ENCODE data around the gene H6PD. TPM values are rescaled to one million over a fixed set of nuclear protein-coding genes. Genes with fewer than 3 reads are reported as not detected.

The H6PD gene
- total RNA-seq, 2 donors from 2014 or later: 35.0 to 41.0 TPM

DNA sequence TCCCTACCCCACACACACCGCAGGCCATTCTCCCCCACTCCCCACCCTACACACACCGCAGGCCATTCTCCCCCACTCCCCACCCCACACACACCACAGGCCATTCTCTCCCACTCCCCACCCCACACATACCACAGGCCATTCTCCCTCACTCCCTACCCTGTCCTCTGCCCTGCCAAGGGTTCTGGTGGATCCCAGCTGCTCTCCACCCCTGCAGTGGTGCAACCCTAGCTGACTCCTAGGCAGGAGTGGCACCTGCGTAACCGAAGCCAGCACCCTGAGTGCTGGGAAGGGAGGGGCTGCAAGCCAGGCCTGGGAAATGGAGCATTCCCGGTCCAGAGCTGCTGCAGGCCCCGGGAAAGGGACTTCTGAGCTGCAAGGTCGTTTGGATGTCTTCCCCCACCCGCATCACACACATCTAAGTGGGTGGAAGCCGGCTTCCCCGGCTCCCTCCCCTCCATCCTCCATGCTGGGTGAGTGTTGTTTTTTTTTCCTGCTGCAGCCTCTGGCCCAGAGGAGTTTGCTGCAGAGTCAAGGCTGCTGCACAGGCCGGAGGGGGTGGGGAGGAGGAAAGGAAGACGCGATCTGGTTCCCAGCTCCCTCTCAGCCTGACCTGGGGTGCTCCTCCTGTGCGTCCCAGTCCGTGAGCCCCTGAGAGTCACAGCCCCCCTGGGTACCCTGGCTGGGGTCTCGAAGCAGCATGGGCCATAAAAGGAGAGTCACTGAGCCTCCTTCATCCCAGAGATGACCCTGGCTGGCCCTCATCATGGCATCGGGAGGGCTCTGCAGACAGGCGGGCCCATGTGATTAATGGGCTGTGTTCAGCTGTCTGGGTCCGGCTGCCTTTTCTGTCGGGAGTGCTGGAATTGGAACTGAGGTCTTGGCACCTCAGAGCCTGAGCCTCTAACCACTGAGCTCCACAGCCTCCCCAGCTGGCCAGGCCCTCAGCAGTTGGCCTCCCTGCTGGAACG lies 16.1 kb downstream of the H6PD start:
- no peak for DNase-seq (ENCODE audit: low spot score)
- peak overlapping the region; percentile 82 to 84 for H3K27ac ChIP-seq
- H3K4me3 ChIP-seq: no peak overlapping the region
- no peaks in the 10 kb centered on the region for H3K27me3 ChIP-seq
- no peaks in the 10 kb centered on the region for H3K36me3 ChIP-seq
- no peaks in the 10 kb centered on the region for H3K9me3 ChIP-seq
- peaks cover 0 to 81% of the 10 kb centered on the region in 2 donors for H3K4me1 ChIP-seq
- TF ChIP-seq, protein P1, sequence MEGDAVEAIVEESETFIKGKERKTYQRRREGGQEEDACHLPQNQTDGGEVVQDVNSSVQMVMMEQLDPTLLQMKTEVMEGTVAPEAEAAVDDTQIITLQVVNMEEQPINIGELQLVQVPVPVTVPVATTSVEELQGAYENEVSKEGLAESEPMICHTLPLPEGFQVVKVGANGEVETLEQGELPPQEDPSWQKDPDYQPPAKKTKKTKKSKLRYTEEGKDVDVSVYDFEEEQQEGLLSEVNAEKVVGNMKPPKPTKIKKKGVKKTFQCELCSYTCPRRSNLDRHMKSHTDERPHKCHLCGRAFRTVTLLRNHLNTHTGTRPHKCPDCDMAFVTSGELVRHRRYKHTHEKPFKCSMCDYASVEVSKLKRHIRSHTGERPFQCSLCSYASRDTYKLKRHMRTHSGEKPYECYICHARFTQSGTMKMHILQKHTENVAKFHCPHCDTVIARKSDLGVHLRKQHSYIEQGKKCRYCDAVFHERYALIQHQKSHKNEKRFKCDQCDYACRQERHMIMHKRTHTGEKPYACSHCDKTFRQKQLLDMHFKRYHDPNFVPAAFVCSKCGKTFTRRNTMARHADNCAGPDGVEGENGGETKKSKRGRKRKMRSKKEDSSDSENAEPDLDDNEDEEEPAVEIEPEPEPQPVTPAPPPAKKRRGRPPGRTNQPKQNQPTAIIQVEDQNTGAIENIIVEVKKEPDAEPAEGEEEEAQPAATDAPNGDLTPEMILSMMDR (IDR thresholded peaks at IDR 0.05): no peak

DNA sequence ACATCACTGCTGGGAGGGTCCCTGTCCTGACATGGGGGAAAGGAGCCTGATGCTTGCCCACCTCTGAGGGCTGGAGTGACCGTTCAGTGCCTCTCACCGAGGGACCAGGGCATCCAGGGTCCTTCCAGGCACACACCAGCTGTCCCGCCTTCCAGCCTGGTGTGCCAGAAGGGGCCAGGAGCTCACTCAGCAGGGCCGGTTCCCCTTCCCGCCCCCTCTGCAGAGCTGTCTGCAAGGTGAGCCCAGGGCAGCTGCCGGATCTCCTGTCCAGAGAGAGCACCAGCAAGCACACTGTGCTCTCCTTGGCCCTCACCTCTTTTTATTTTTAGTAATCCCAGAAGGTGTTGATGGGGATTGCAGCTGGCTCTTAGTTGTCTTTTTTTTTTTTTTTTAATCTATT lies 16.9 kb downstream of the H6PD start:
- no peak for DNase-seq (ENCODE audit: low spot score)
- Histone ChIP-seq H3K27me3 (no peaks in the 10 kb centered on the region), H3K4me3 (no peak overlapping the region), H3K9me3 (no peaks in the 10 kb centered on the region), H3K27ac (peak overlapping the region; percentile 82 to 84), H3K36me3 (peaks cover 6% of the 10 kb centered on the region), H3K4me1 (peaks cover 0 to 81% of the 10 kb centered on the region in 2 donors)
- TF ChIP-seq, protein P1 (IDR thresholded peaks at IDR 0.05): no peak

DNA sequence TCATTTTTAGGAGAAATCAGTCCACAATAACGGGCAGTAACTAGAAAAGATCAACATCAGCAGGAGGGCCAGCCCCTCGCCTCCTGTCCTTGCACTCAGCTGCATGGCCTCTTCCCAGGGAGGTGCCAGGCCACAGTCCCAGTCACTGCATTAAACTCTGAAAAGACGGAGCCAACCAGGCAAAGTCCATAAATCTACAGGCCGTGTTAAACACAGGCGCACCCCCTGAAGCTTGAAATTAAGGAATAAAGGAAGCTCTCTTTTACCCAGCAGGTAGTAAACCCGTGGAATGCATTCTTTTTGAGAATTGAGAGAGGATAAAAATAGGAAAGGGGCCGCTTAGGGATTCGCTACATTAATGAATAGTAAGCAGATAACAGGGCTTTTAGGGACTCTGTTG lies 18.4 kb downstream of the H6PD start:
- Histone ChIP-seq H3K4me3 (no peak overlapping the region), H3K36me3 (peaks cover 6% of the 10 kb centered on the region), H3K9me3 (no peaks in the 10 kb centered on the region), H3K27me3 (no peaks in the 10 kb centered on the region), H3K4me1 (peaks cover 0 to 75% of the 10 kb centered on the region in 2 donors), H3K27ac (peak overlapping the region; percentile 82 to 84)
- TF ChIP-seq, protein P1 (IDR thresholded peaks at IDR 0.05): no peak
- DNase-seq (ENCODE audit: low spot score): no peak

DNA sequence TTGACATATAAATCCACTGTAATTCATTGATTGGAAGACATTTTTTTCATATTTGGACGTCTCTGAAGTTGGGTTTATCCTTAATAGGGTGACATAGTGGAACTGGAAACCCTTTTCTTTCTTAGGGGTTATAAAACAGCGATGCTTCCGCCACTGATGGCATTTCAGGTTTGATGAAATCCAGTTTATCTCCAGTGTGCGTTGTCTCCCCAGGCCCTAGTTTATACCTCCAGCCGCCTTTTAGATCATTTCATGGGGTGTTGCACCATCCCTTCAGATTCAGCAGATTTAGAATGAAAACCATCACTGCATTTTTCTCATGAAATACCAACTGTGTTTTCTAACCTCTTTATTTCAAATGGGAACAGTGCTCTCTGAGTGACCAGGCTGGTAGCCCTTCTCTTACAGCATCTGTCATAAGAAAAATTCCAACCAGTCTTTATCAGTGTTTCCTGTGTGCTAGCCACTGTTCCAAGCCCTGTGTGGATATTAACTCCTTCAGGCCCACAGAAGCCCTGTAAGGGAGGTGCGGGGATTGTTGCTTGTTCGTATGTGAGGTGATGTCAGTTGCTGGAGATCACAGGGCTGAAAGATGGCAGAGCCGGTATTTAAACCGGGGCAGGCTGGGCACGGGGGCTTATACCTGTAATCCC lies 19.0 kb downstream of the H6PD start:
- Histone ChIP-seq H3K4me3 (no peak overlapping the region), H3K4me1 (peaks cover 0 to 69% of the 10 kb centered on the region in 2 donors), H3K27ac (peak overlapping the region; percentile 82 to 84), H3K27me3 (no peaks in the 10 kb centered on the region), H3K9me3 (no peaks in the 10 kb centered on the region), H3K36me3 (peaks cover 6% of the 10 kb centered on the region)
- DNase-seq (ENCODE audit: low spot score): no peak
- TF ChIP-seq, protein P1 (IDR thresholded peaks at IDR 0.05): no peak

DNA sequence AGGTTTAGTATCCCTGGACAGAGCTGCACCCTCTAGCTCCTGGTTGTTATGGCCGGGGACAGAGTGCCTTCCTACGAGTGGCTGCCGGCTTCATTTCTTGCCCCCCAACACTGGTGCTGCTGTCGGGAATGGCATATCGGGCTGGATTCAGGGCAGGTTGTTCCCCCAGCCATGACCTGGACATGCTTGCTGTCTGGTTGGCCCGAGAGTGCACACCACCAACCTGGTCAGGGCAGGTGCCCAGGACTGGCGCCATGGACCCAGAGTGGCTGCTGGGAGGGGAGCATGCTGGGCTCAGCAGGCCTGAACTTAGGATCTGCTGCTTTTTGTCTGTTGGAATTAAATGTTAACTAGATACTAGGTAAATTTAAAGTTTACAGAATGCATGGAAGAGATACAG lies 21.8 kb downstream of the H6PD start:
- no peaks in the 10 kb centered on the region for H3K27me3 ChIP-seq
- no peak for DNase-seq (ENCODE audit: low spot score)
- H3K27ac ChIP-seq: no peak overlapping the region
- peaks cover 6% of the 10 kb centered on the region for H3K36me3 ChIP-seq
- H3K9me3 ChIP-seq: no peaks in the 10 kb centered on the region
- no peak overlapping the region for H3K4me3 ChIP-seq
- TF ChIP-seq, protein P1 (IDR thresholded peaks at IDR 0.05): no peak
- peaks cover 0 to 42% of the 10 kb centered on the region in 2 donors for H3K4me1 ChIP-seq

Measured in right atrium auricular region (tissue), 2 donors.